H1 (cell line): Measurements from ENCODE around the gene WDSUB1. TPM values are rescaled to one million over a fixed set of nuclear protein-coding genes. Genes with fewer than 3 reads are reported as not detected.

ENCODE experiments used
- SP4 ChIP-seq: IDR thresholded peaks from 2 replicates; pipeline ENCODE4 v1.6.1; 2012; ENCODE audit warnings: low read length, inconsistent platforms
- polyA plus RNA-seq, 7 experiments: library from polyadenylated mRNA; depleted of rRNA in 3 of 7; stranded (reverse) in 5 of 7; unstranded in 2 of 7; fragments of >200 nt in 5 of 7; fragments of 200-250 nt in 2 of 7; gene quantifications; 1 replicate in 5 of 7; 2 replicates in 1 of 7; 4 replicates in 1 of 7; pipeline versions ENCODE4 v1.2.1 to v1.2.3, GENCODE V29; 2011 to 2013; ENCODE audit warnings: missing spikeins in 2 of 7, mixed read lengths in 2 of 7
- total RNA-seq: library from RNA; stranded (reverse); fragmentation: NEBNext Ultra II Directional; extraction: Animal tissue kit (Norgen Biotek cat#: 25700); gene quantifications from 2 replicates; pipeline ENCODE4 v1.2.1, GENCODE V29; 2021

The WDSUB1 gene
- total and polyA plus RNA-seq, 2 of the 8 experiments (the other 6 are each of a cell fraction or from before 2014, with no cell fraction given), result 5.5 to 8.0 TPM

DNA sequence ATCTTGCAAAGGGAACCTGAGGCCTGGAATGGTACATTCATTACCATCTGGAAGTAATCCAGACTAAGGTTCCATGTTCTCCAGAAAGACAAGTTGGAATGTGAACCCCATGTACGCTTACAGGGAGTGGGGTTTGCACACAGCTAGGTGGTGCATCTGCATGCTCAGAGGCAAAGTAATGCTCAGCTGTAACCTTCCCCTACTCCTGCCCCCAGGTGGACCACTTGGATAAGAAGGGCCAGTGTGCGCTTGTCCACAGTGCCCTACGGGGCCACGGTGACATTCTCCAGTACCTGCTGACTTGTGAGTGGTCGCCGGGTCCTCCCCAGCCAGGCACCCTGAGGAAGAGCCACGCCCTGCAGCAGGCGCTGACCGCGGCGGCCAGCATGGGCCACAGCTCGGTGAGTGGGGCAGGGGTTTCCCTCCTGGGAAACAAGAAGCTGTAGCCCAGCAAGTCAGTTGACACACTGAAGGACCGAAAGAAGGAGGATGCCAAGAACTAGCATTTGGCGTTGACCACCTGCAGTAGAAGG lies 90.0 kb downstream of the WDSUB1 start (continued):
- TF ChIP-seq SP4, result no peak
- TF ChIP-seq, all 59 proteins: peak for 0
